IMR-90 (cell line): ENCODE results near the gene STX4. TPM values are rescaled to one million over a fixed set of nuclear protein-coding genes. Genes with fewer than 3 reads are reported as not detected.

Source experiments
- ATAC-seq: fragments of 200-7000 bp; cut with Tn5 transposase; 2 replicates; pipeline ENCODE4 v1.9.1; 2020; ENCODE audit warnings: low read depth, mild to moderate bottlenecking, moderate library complexity
- BruUV-seq: library from RNA; stranded (reverse); fragments of 400-500 nt; replicated peaks from 2 replicates; lab custom pipeline; 2021; lab: Mats Ljungman, UMichigan
- CTCF ChIA-PET: fragments of 300-600 bp; formaldehyde crosslinking; extraction: SDS; loops from one replicate; lab custom pipeline; 2021; ENCODE audit warnings: antibody characterized with exemption; lab: Yijun Ruan, JAX
- POLR2A ChIA-PET: fragments of 300-600 bp; sonication (Branson Sonifier 250); formaldehyde crosslinking; loops from one replicate; lab custom pipeline; 2022; ENCODE audit warnings: antibody characterized with exemption; ENCODE audit not compliant: unreplicated experiment; lab: Charles Lee
- DNase-seq: peaks from one replicate; pipeline ENCODE4 v3.0.0; 2013
- H2AFZ ChIP-seq: replicated peaks from 2 replicates; pipeline ENCODE3; 2013; ENCODE audit warnings: low read length, mild to moderate bottlenecking; ENCODE audit not compliant: poor library complexity
- H2AK5ac ChIP-seq: 2 replicates; pipeline ENCODE4 v1.6.1; 2013; ENCODE audit warnings: low read depth, low read length, inconsistent platforms
- H2AK9ac ChIP-seq: replicated peaks from 2 replicates; pipeline ENCODE3; 2013; ENCODE audit warnings: mild to moderate bottlenecking, low read depth, low read length, moderate library complexity; ENCODE audit not compliant: poor library complexity
- H2BK120ac ChIP-seq: 2 replicates; pipeline ENCODE4 v1.6.1; 2013; ENCODE audit warnings: low read depth, low read length, inconsistent platforms
- H2BK15ac ChIP-seq: 3 replicates; pipeline ENCODE4 v1.6.1; 2013; ENCODE audit warnings: low read depth, low read length, inconsistent platforms
- H2BK20ac ChIP-seq: 2 replicates; pipeline ENCODE4 v1.6.1; 2013; ENCODE audit warnings: low read depth, mild to moderate bottlenecking, inconsistent platforms, low read length, moderate library complexity
- H2BK5ac ChIP-seq: 2 replicates; pipeline ENCODE4 v1.6.1; 2013; ENCODE audit warnings: mild to moderate bottlenecking, low read depth, low read length, inconsistent platforms; ENCODE audit not compliant: poor library complexity, severe bottlenecking
- H3K14ac ChIP-seq: replicated peaks from 2 replicates; pipeline ENCODE4 v1.6.1; 2013; ENCODE audit warnings: low read depth, low read length, inconsistent platforms
- H3K18ac ChIP-seq: 2 replicates; pipeline ENCODE4 v1.6.1; 2013; ENCODE audit warnings: low read depth, low read length, control low read depth
- H3K23ac ChIP-seq: 2 replicates; pipeline ENCODE4 v1.6.1; 2013; ENCODE audit warnings: low read depth, low read length, inconsistent platforms
- H3K27ac ChIP-seq: 2 replicates; pipeline ENCODE4 v1.5.1; 2013; ENCODE audit warnings: mild to moderate bottlenecking, control low read depth, low read length; ENCODE audit not compliant: insufficient read depth
- H3K27me3 ChIP-seq: 2 replicates; pipeline ENCODE4 v1.6.1; 2013; ENCODE audit warnings: low read length; ENCODE audit not compliant: control insufficient read depth, insufficient read depth
- H3K36me3 ChIP-seq: 2 replicates; pipeline ENCODE4 v1.6.1; 2013; ENCODE audit warnings: low read length, mixed read lengths; ENCODE audit not compliant: control insufficient read depth, insufficient read depth
- H3K4ac ChIP-seq: 2 replicates; pipeline ENCODE4 v1.6.1; 2013; ENCODE audit warnings: low read depth, low read length, inconsistent platforms
- H3K4me1 ChIP-seq: 2 replicates; pipeline ENCODE4 v1.6.1; 2013; ENCODE audit warnings: low read length, mixed read lengths; ENCODE audit not compliant: control insufficient read depth, insufficient read depth
- H3K4me2 ChIP-seq: 2 replicates; pipeline ENCODE4 v1.6.1; 2013; ENCODE audit warnings: low read depth, mild to moderate bottlenecking, control low read depth, low read length, moderate library complexity
- H3K4me3 ChIP-seq: 2 replicates; pipeline ENCODE4 v1.5.1; 2013; ENCODE audit warnings: low read depth, mild to moderate bottlenecking, control low read depth, low read length, moderate library complexity; ENCODE audit not compliant: insufficient read depth
- H3K56ac ChIP-seq: 2 replicates; pipeline ENCODE4 v1.6.1; 2013; ENCODE audit warnings: low read length, inconsistent platforms; ENCODE audit not compliant: insufficient read depth; ENCODE audit errors: extremely low read depth
- H3K79me1 ChIP-seq, 2 experiments: 2 replicates each; pipeline ENCODE4 v1.6.1; 2013; ENCODE audit warnings: low read length in 2 of 2, inconsistent platforms in 1 of 2, low read depth in 1 of 2
- H3K9ac ChIP-seq: 2 replicates; pipeline ENCODE4 v1.6.1; 2013; ENCODE audit warnings: low read depth, low read length, control low read depth
- H3K9me1 ChIP-seq: 2 replicates; pipeline ENCODE4 v1.6.1; 2013; ENCODE audit warnings: low read length, inconsistent platforms; ENCODE audit not compliant: insufficient read depth
- H3K9me3 ChIP-seq: 2 replicates; pipeline ENCODE4 v1.6.1; 2013; ENCODE audit warnings: low read length; ENCODE audit not compliant: control insufficient read depth, insufficient read depth
- H4K20me1 ChIP-seq: 2 replicates; pipeline ENCODE4 v1.6.1; 2013; ENCODE audit warnings: low read length, inconsistent platforms; ENCODE audit not compliant: insufficient read depth
- H4K5ac ChIP-seq: 2 replicates; pipeline ENCODE4 v1.6.1; 2013; ENCODE audit warnings: mild to moderate bottlenecking, low read depth, low read length, control low read depth
- H4K8ac ChIP-seq, 2 experiments: 2 replicates each; pipeline ENCODE4 v1.6.1; 2013; ENCODE audit warnings: low read depth in 2 of 2, low read length in 2 of 2, control low read depth in 1 of 2, inconsistent platforms in 1 of 2
- H4K91ac ChIP-seq: 2 replicates; pipeline ENCODE4 v1.6.1; 2013; ENCODE audit warnings: low read depth, low read length, inconsistent platforms; ENCODE audit not compliant: insufficient read depth
- CEBPB ChIP-seq: IDR thresholded peaks from 2 replicates; pipeline ENCODE4 v1.6.1; 2012; ENCODE audit warnings: low read depth, low read length, improper control_type of control experiment
- CTCF ChIP-seq: conservative IDR thresholded peaks from 2 replicates; pipeline ENCODE4 v1.5.1; 2012; ENCODE audit warnings: mild to moderate bottlenecking, low read depth, low read length, improper control_type of control experiment
- ELK1 ChIP-seq: fragments of 150-350 bp; IDR thresholded peaks from 2 replicates; pipeline ENCODE4 v1.6.1; 2016; ENCODE audit warnings: low read depth, mild to moderate bottlenecking, low read length, moderate library complexity, borderline replicate concordance
- FOS ChIP-seq: fragments of 150-350 bp; IDR thresholded peaks from 2 replicates; pipeline ENCODE4 v1.6.1; 2016; ENCODE audit warnings: low read depth, low read length
- MAZ ChIP-seq: IDR thresholded peaks from 2 replicates; pipeline ENCODE4 v1.6.1; 2012; ENCODE audit warnings: low read depth, mild to moderate bottlenecking, low read length, improper control_type of control experiment, moderate library complexity, borderline replicate concordance
- MXI1 ChIP-seq: IDR thresholded peaks from 2 replicates; pipeline ENCODE4 v1.6.1; 2012; ENCODE audit warnings: low read depth, mild to moderate bottlenecking, low read length, moderate library complexity, borderline replicate concordance
- POLR2A ChIP-seq: IDR thresholded peaks from 2 replicates; pipeline ENCODE4 v1.6.1; 2012; ENCODE audit warnings: mild to moderate bottlenecking, low read depth, low read length
- RAD21 ChIP-seq: IDR thresholded peaks from 2 replicates; pipeline ENCODE4 v1.6.1; 2012; ENCODE audit warnings: low read length, improper control_type of control experiment
- WGBS, 2 experiments: methylation state at CpG; one replicate each; pipeline versions ENCODE4 v1.1.5 to v1.1.7; 2013; ENCODE audit warnings: missing lambda C conversion rate in 2 of 2; ENCODE audit not compliant: insufficient read length in 1 of 2; ENCODE audit errors: extremely low coverage in 2 of 2; 5-methylcytosine and 5-hydroxymethylcytosine counted together
- dilution Hi-C: fragments of 300-500 bp; cut with HindIII; formaldehyde crosslinking; loops from one replicate; pipeline ENCODE4 v1.14.3; 2018; ENCODE audit warnings: low sequenced_read_pairs; ENCODE audit not compliant: unreplicated experiment
- in situ Hi-C: fragments of 300-500 bp; cut with MboI; formaldehyde crosslinking; loops from 3 replicates; pipeline ENCODE4 v1.14.3; 2019; ENCODE audit warnings: low sequenced_read_pairs, inconsistent platforms, mixed read lengths
- intact Hi-C: fragments of 100-400 bp; cut with micrococcal nuclease; formaldehyde crosslinking; loops from 2 replicates; pipeline ENCODE4 v1.10.0; 2022
- polyA plus RNA-seq, 3 experiments: library from polyadenylated mRNA; depleted of rRNA; stranded (reverse); fragments of >200 nt; gene quantifications; 2 replicates each; pipeline ENCODE4 v1.2.3, GENCODE V29; 2012; ENCODE audit warnings: low replicate concordance in 1 of 3
- total RNA-seq: library from RNA; depleted of rRNA; stranded (reverse); fragments of >200 nt; gene quantifications from 2 replicates; pipeline ENCODE4 v1.2.3, GENCODE V29; 2012

Gene STX4
- total and polyA plus RNA-seq, 2 of the 4 experiments (the other 2 are of a cell fraction), result 23.5 to 67.9 TPM

- H3K27me3 ChIP-seq, result no peaks in the 10 kb centered on the region
- H3K4me2 ChIP-seq, result no peak overlapping the region
- H2AK9ac ChIP-seq, result no peak overlapping the region
- no peak overlapping the region for H3K18ac ChIP-seq
- ATAC-seq (no peak), DNase-seq (no peak)
- no peak overlapping the region for H2BK120ac ChIP-seq
- BruUV-seq, result no TSS peak
- TF ChIP-seq CTCF (no peak), RAD21 (no peak), POLR2A (no peak), MAZ (no peak), FOS (no peak), MXI1 (no peak), CEBPB (no peak), ELK1 (no peak)
- H4K5ac ChIP-seq, result no peak overlapping the region
- H2BK5ac ChIP-seq, result no peak overlapping the region
- in situ Hi-C loops, result no loop called here
- H3K14ac ChIP-seq, result no peak overlapping the region
- H2BK15ac ChIP-seq, result no peak overlapping the region
- peaks cover 28 to 51% of the 10 kb centered on the region in 2 experiments; a peak in 3 of 4 replicates for H3K79me1 ChIP-seq
- no peak overlapping the region for H4K8ac ChIP-seq
- H3K27ac ChIP-seq, result no peak overlapping the region
- CTCF ChIA-PET, result no interaction called here
- dilution Hi-C loops, result no loop called here
- no peak overlapping the region for H4K91ac ChIP-seq
- H2AFZ ChIP-seq, result no peak overlapping the region
- POLR2A ChIA-PET, result no interaction called here
- no peak overlapping the region for H3K4me3 ChIP-seq
- H3K9me3 ChIP-seq, result no peaks in the 10 kb centered on the region
- H3K36me3 ChIP-seq, result peaks cover 26% of the 10 kb centered on the region
- H3K56ac ChIP-seq, result no peak overlapping the region
- intact Hi-C loops, result no loop called here
- no peak overlapping the region for H2AK5ac ChIP-seq
- H3K9me1 ChIP-seq, result peaks cover 21% of the 10 kb centered on the region
- H2BK20ac ChIP-seq, result no peak overlapping the region
- H3K9ac ChIP-seq, result no peak overlapping the region
- no peaks in the 10 kb centered on the region; the same call in 1 of the 2 replicates for H4K20me1 ChIP-seq
- 97% methylated on average over 35 of the region's 54 CpGs; no CpG with 5 or more reads in 1 of the 2 experiments for WGBS, 2 experiments
- peaks cover 12% of the 10 kb centered on the region for H3K4me1 ChIP-seq
- H3K4ac ChIP-seq, result no peak overlapping the region
- no peak overlapping the region for H3K23ac ChIP-seq
Measured at GRCh38 chr16:31061813-31062440, 28.6 kb downstream of the STX4 start.
